ENCODE data around the gene GOSR1. TPM values are rescaled to one million over a fixed set of nuclear protein-coding genes. Genes with fewer than 3 reads are reported as not detected.

Gene GOSR1
- total and polyA plus RNA-seq, 12 donors: 15.4 to 96.0 (median 47.1) TPM

DNA sequence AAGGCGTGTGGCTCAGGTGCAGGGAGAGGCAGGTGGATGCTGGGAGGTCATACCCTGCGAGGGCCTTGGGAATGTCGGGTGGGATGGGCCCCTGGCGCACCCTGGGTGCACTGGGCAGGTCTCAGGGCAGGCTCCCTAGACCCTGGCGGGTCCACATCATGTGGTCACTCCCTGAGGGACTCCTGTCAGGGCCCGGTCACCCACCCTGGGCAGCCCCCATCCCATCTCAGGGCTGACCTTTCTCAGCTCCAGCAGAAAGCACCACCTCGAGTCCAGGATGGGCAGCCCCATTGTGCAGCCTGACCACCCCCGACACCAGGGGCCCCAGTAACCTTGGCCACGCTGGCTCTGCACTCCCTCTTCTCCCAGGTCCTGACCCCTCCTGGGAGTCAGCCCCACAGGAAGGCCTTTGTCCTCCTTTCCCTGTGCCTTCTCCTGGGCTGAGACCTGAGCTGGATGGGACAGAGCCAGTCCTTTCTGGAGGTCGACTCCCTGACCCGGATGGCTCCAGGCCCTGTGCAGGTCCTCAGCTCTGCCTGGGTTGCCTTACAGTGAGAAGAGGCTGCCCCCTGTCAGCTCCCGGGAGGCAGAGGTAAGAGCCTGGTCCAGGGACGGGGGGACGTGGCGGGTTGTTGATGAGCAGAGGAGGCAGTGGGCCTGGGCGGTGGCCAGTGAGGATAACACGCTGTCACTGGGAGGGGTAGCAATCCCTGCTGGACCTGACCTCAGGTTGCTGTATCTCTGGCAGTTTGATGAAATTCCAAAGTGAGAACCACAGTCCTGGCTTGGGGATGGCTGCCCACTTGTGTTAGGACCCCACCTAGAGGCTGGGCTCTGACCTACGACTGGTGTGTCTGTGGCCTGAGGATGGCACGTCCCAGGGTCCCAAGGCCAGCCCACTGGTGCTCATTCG, 77.9 kb downstream of the GOSR1 start:
- intact Hi-C loops (cut with DNase I): no loop called here
- no peak overlapping the region for H3K4me3 ChIP-seq

GRCh38 chr17:30555942-30556341, 78.7 kb downstream of the GOSR1 start:
- H3K27me3 ChIP-seq: no peaks in the 10 kb centered on the region
- 86 to 100% (median 91%) methylated on average over 2 to 5 of the region's 5 CpGs for WGBS, 4 donors

More for the DNA sequence above, 77.9 kb downstream of the GOSR1 start:
- Histone ChIP-seq H3K4me1 (replicated peaks in 1 of 2) (no peaks in the 10 kb centered on the region), H3K27ac (no peak overlapping the region), H3K27me3 (no peaks in the 10 kb centered on the region), H3K9me3 (replicated peaks in 1 of 3) (no peaks in the 10 kb centered on the region), H3K36me3 (replicated peaks in 1 of 2) (no peaks in the 10 kb centered on the region)
- DNase-seq: peak in 3 of 7 donors; percentile 30 to 49 (median 32)
- peak in 3 of 6 experiments; percentile 8 to 19 (median 12) for TF ChIP-seq CTCF (IDR thresholded peaks at IDR 0.05)
- TF ChIP-seq POLR2A (IDR thresholded peaks at IDR 0.05): no peak
- WGBS, 4 donors: 82 to 83% (median 83%) methylated on average over 8 to 20 of the region's 20 CpGs

DNA sequence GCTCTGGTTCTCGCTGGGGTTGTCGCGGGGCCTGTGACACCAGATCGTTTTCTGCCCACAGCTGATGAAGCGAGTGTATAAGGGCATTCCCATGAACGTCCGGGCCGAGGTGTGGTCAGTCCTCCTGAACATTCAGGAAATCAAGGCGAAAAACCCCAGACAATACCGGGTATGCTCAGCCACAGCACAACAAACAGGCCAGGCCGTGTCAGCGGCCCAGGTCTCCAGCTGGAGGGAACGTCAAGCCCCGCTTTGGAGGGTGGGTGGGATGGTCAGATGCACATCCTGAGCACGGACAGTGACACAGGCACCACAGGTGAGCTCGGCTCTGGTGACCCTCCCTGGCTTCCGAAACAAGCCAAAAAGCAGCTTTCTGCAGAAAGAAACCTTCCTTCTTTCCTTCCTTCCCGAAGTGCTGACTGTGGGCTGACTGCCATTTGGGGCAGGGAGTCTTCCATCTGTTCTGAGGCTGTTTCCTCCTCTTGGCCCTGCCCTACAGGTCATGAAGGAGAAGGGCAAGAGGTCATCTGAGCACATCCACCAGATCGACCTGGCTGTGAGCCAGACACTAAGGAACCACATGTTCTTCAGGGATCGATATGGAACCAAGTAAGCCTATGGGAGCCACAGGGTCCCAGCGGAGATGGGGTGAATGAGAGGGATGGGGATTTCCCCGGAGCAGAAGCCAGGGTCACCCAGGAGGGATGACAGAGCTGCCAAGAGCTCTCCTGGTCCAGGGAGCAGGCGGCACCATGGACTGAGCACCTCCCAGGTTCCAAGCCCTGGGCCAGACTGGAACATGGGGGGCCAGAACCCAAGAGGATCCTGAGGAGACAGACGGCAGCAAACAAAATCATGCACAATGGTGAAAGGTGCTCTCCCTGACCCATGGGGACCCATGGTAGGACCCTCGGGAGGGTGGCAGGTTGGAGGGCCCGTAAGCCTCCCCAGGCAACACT, 79.4 kb downstream of the GOSR1 start:
- no peak overlapping the region for H3K27ac ChIP-seq
- no peaks in the 10 kb centered on the region for H3K4me1 ChIP-seq (replicated peaks in 1 of 2)
- no peak for TF ChIP-seq POLR2A (IDR thresholded peaks at IDR 0.05)
- TF ChIP-seq CTCF (IDR thresholded peaks at IDR 0.05): no peak
- no peaks in the 10 kb centered on the region for H3K36me3 ChIP-seq (replicated peaks in 1 of 2)
- 83 to 91% (median 88%) methylated on average over 21 to 26 of the region's 26 CpGs for WGBS, 4 donors
- DNase-seq: peak in 1 of 7 donors; percentile 39
- no peaks in the 10 kb centered on the region for H3K27me3 ChIP-seq
- H3K4me3 ChIP-seq: no peak overlapping the region
- intact Hi-C loops (cut with DNase I): no loop called here
- no peaks in the 10 kb centered on the region for H3K9me3 ChIP-seq (replicated peaks in 1 of 3)

More at GRCh38 chr17:30555942-30556341, 78.7 kb downstream of the GOSR1 start:
- intact Hi-C loops (cut with DNase I): no loop called here
- H3K9me3 ChIP-seq (replicated peaks in 1 of 3): no peaks in the 10 kb centered on the region
- peak in 1 of 7 donors; percentile 28 for DNase-seq
- H3K36me3 ChIP-seq (replicated peaks in 1 of 2): no peaks in the 10 kb centered on the region
- TF ChIP-seq CTCF (IDR thresholded peaks at IDR 0.05) (no peak), POLR2A (IDR thresholded peaks at IDR 0.05) (no peak)
- H3K4me3 ChIP-seq: no peak overlapping the region
- H3K4me1 ChIP-seq (replicated peaks in 1 of 2): no peaks in the 10 kb centered on the region
- no peak overlapping the region for H3K27ac ChIP-seq
